Naive thymus-derived CD8-positive, alpha-beta T cell (primary cell): Measurements from ENCODE around the gene UGT1A8. TPM values are rescaled to one million over a fixed set of nuclear protein-coding genes. Genes with fewer than 3 reads are reported as not detected.
"Not testable (repeated sequence)": the region's sequence is repeated elsewhere in the genome, so short reads cannot be mapped to it uniquely, and the experiment has no call there.

ENCODE experiments used
- ATAC-seq, 2 donors: fragments of 150-1000 bp; cut with Tn5 transposase in 1 of 2; sonication (Bioruptor Pico), chemical (Tn5 transposase) in 1 of 2; 1 replicate in 1 of 2; 2 replicates in 1 of 2; pipeline ENCODE4 v1.10.0; 2021; ENCODE audit warnings: mild to moderate bottlenecking in 2 of 2, moderate library complexity in 2 of 2
- POLR2A ChIA-PET: fragments of 350-600 bp; sonication (Branson Sonifier 250); formaldehyde crosslinking; loops from one replicate; lab custom pipeline; 2021; ENCODE audit warnings: antibody characterized with exemption; lab: Charles Lee
- DNase-seq, 10 donors: peaks; one replicate each; pipeline versions ENCODE4 v3.0.0 to v3.0.0-alpha.2; 2020 to 2022
- H3K27ac Mint-ChIP-seq, 10 donors: one replicate each; pipeline ENCODE4 v1.8.0; 2020 to 2022; ENCODE audit warnings: mild to moderate bottlenecking in 10 of 10, mixed read lengths in 10 of 10, moderate library complexity in 4 of 10, inconsistent platforms in 1 of 10
- H3K27me3 Mint-ChIP-seq, 5 donors: one replicate each; pipeline ENCODE4 v1.8.0; 2021 to 2022; ENCODE audit warnings: mixed read lengths in 5 of 5
- H3K36me3 Mint-ChIP-seq, 3 donors: one replicate each; pipeline ENCODE4 v1.8.0; 2020 to 2022; ENCODE audit warnings: mixed read lengths in 3 of 3, mild to moderate bottlenecking in 2 of 3, inconsistent platforms in 1 of 3
- H3K4me1 Mint-ChIP-seq, 4 donors: one replicate each; pipeline ENCODE4 v1.8.0; 2021 to 2022; ENCODE audit warnings: mixed read lengths in 4 of 4
- H3K4me3 Mint-ChIP-seq, 10 donors: one replicate each; pipeline ENCODE4 v1.8.0; 2020 to 2022; ENCODE audit warnings: mild to moderate bottlenecking in 10 of 10, mixed read lengths in 10 of 10, moderate library complexity in 6 of 10, inconsistent platforms in 1 of 10
- H3K9me3 Mint-ChIP-seq, 9 donors: one replicate each; pipeline ENCODE4 v1.8.0; 2020 to 2022; ENCODE audit warnings: mixed read lengths in 9 of 9, mild to moderate bottlenecking in 3 of 9, inconsistent platforms in 1 of 9, moderate library complexity in 1 of 9
- polyA plus RNA-seq, 3 donors: library from polyadenylated mRNA; unstranded; fragments of 300-500 nt; fragmentation: Illumina TruSeq; gene quantifications; one replicate each; pipeline ENCODE4 v1.2.3, GENCODE V29; 2021
- total RNA-seq, 8 experiments: library from RNA in 2 of 8; stranded (reverse) in 2 of 8; gene quantifications; one replicate each; pipeline ENCODE4 v1.2.3 and lab custom pipeline; 2021 to 2026

UGT1A8 gene
- total and polyA plus RNA-seq, 5 experiments from 2014 or later, result not detected

GRCh38 chr2:233746475-233747282, 129.2 kb downstream of the UGT1A8 start:
- DNase-seq, result no peak
- peaks cover 8 to 30% (median 18%) of the 10 kb centered on the region in 5 donors for H3K27me3 Mint-ChIP-seq
- no peak overlapping the region for H3K4me3 Mint-ChIP-seq
- H3K36me3 Mint-ChIP-seq, result peaks cover 0 to 14% (median 0%) of the 10 kb centered on the region in 3 donors
- POLR2A ChIA-PET, result no interaction called here
- peaks cover 0 to 18% (median 13%) of the 10 kb centered on the region in 9 donors for H3K9me3 Mint-ChIP-seq
- ATAC-seq, result no peak
- H3K27ac Mint-ChIP-seq, result no peak overlapping the region
- no peaks in the 10 kb centered on the region for H3K4me1 Mint-ChIP-seq

GRCh38 chr2:233747283-233747544, 129.8 kb downstream of the UGT1A8 start:
- peaks cover 8 to 31% (median 19%) of the 10 kb centered on the region in 5 donors for H3K27me3 Mint-ChIP-seq

GRCh38 chr2:233750689-233751088, 133.3 kb downstream of the UGT1A8 start:
- Mint-ChIP-seq H3K36me3 (peaks cover 0 to 15% (median 0%) of the 10 kb centered on the region in 3 donors), H3K27me3 (peaks cover 10 to 27% (median 23%) of the 10 kb centered on the region in 5 donors), H3K9me3 (peaks cover 0 to 26% (median 15%) of the 10 kb centered on the region in 9 donors)
- DNase-seq, H3K4me1 Mint-ChIP-seq, H3K4me3 Mint-ChIP-seq, ATAC-seq, H3K27ac Mint-ChIP-seq, POLR2A ChIA-PET: not testable (repeated sequence)

More at GRCh38 chr2:233747283-233747544, 129.8 kb downstream of the UGT1A8 start:
- H3K36me3 Mint-ChIP-seq, result peaks cover 0 to 15% (median 0%) of the 10 kb centered on the region in 3 donors
- H3K4me1 Mint-ChIP-seq, result no peaks in the 10 kb centered on the region
- H3K4me3 Mint-ChIP-seq, result no peak overlapping the region
- POLR2A ChIA-PET, result no interaction called here
- no peak overlapping the region for H3K27ac Mint-ChIP-seq
- ATAC-seq, result no peak
- DNase-seq, result no peak
- H3K9me3 Mint-ChIP-seq, result peaks cover 0 to 22% (median 13%) of the 10 kb centered on the region in 9 donors

- H3K27ac Mint-ChIP-seq, result peak overlapping the region in 1 of 10 donors; percentile 53
- H3K4me3 Mint-ChIP-seq, DNase-seq, H3K4me1 Mint-ChIP-seq, POLR2A ChIA-PET, ATAC-seq: not testable (repeated sequence)
- peaks cover 0 to 15% (median 0%) of the 10 kb centered on the region in 3 donors for H3K36me3 Mint-ChIP-seq
- peaks cover 0 to 26% (median 15%) of the 10 kb centered on the region in 9 donors for H3K9me3 Mint-ChIP-seq
- H3K27me3 Mint-ChIP-seq, result peaks cover 10 to 25% (median 19%) of the 10 kb centered on the region in 5 donors
Observed at GRCh38 chr2:233751212-233752009, 134.0 kb downstream of the UGT1A8 start.

- POLR2A ChIA-PET, result no interaction called here
- DNase-seq, result no peak
- no peak overlapping the region for H3K4me3 Mint-ChIP-seq
- peaks cover 0 to 2% (median 0%) of the 10 kb centered on the region in 4 donors for H3K4me1 Mint-ChIP-seq
- ATAC-seq, result no peak
- peaks cover 0 to 12% (median 0%) of the 10 kb centered on the region in 3 donors for H3K36me3 Mint-ChIP-seq
- peaks cover 0 to 22% (median 11%) of the 10 kb centered on the region in 9 donors for H3K9me3 Mint-ChIP-seq
- H3K27me3 Mint-ChIP-seq, result peaks cover 0 to 11% (median 9%) of the 10 kb centered on the region in 5 donors
- no peak overlapping the region for H3K27ac Mint-ChIP-seq
Observed at GRCh38 chr2:233754872-233755611, 137.6 kb downstream of the UGT1A8 start.

- POLR2A ChIA-PET, result no interaction called here
- H3K4me3 Mint-ChIP-seq, result no peak overlapping the region
- ATAC-seq (no peak), DNase-seq (no peak)
- H3K36me3 Mint-ChIP-seq, result peaks cover 0 to 2% (median 0%) of the 10 kb centered on the region in 3 donors
- H3K27me3 Mint-ChIP-seq, result peaks cover 0 to 12% (median 8%) of the 10 kb centered on the region in 5 donors
- peaks cover 0 to 2% (median 0%) of the 10 kb centered on the region in 4 donors for H3K4me1 Mint-ChIP-seq
- H3K9me3 Mint-ChIP-seq, result peaks cover 0 to 9% (median 2%) of the 10 kb centered on the region in 9 donors
- H3K27ac Mint-ChIP-seq, result no peak overlapping the region
Observed at GRCh38 chr2:233756429-233757081, 139.1 kb downstream of the UGT1A8 start.

GRCh38 chr2:233758141-233758540, 140.7 kb downstream of the UGT1A8 start:
- ATAC-seq (no peak), DNase-seq (no peak)
- POLR2A ChIA-PET, result no interaction called here
- H3K4me1 Mint-ChIP-seq, result peaks cover 0 to 2% (median 0%) of the 10 kb centered on the region in 4 donors
- no peaks in the 10 kb centered on the region for H3K9me3 Mint-ChIP-seq
- no peak overlapping the region for H3K4me3 Mint-ChIP-seq
- H3K27me3 Mint-ChIP-seq, result peaks cover 0 to 9% (median 2%) of the 10 kb centered on the region in 5 donors
- no peak overlapping the region for H3K27ac Mint-ChIP-seq
- no peaks in the 10 kb centered on the region for H3K36me3 Mint-ChIP-seq

- no peak for DNase-seq
- H3K4me1 Mint-ChIP-seq, result peaks cover 0 to 2% (median 0%) of the 10 kb centered on the region in 4 donors
- H3K27me3 Mint-ChIP-seq, result peaks cover 2 to 16% (median 9%) of the 10 kb centered on the region in 5 donors
- H3K9me3 Mint-ChIP-seq, result no peaks in the 10 kb centered on the region
- no peak overlapping the region for H3K27ac Mint-ChIP-seq
- H3K36me3 Mint-ChIP-seq, result no peaks in the 10 kb centered on the region
- H3K4me3 Mint-ChIP-seq, result no peak overlapping the region
- ATAC-seq, result no peak
- POLR2A ChIA-PET, result no interaction called here
Observed at GRCh38 chr2:233758849-233759248, 141.4 kb downstream of the UGT1A8 start.

- H3K27me3 Mint-ChIP-seq, result peaks cover 4 to 24% (median 16%) of the 10 kb centered on the region in 5 donors
- no peak within 1 kb of the TSS for H3K4me3 Mint-ChIP-seq
- no peak within 1 kb of the TSS for H3K27ac Mint-ChIP-seq
- POLR2A ChIA-PET, result no interaction called here
- H3K4me1 Mint-ChIP-seq, result peaks cover 0 to 2% (median 0%) of the 10 kb centered on the region in 4 donors
- ATAC-seq (no peak), DNase-seq (no peak)
- no peaks in the 10 kb centered on the region for H3K9me3 Mint-ChIP-seq
- no peaks in the 10 kb centered on the region for H3K36me3 Mint-ChIP-seq
Observed at GRCh38 chr2:233760043-233760442, 142.6 kb downstream of the UGT1A8 start, which contains the start of gene UGT1A1. TSS of gene UGT1A1 (plus strand) at chr2:233760270. CDS start at chr2:233760288, 18 bp downstream.

GRCh38 chr2:233761040-233761769, 143.8 kb downstream of the UGT1A8 start:
- DNase-seq (no peak), ATAC-seq (no peak)
- H3K4me1 Mint-ChIP-seq, result peaks cover 0 to 2% (median 0%) of the 10 kb centered on the region in 4 donors
- no peak overlapping the region for H3K4me3 Mint-ChIP-seq
- peaks cover 8 to 31% (median 19%) of the 10 kb centered on the region in 5 donors for H3K27me3 Mint-ChIP-seq
- POLR2A ChIA-PET, result no interaction called here
- no peaks in the 10 kb centered on the region for H3K36me3 Mint-ChIP-seq
- H3K27ac Mint-ChIP-seq, result no peak overlapping the region
- H3K9me3 Mint-ChIP-seq, result no peaks in the 10 kb centered on the region

- Mint-ChIP-seq H3K27me3 (peaks cover 11 to 43% (median 25%) of the 10 kb centered on the region in 5 donors), H3K9me3 (no peaks in the 10 kb centered on the region), H3K4me3 (no peak overlapping the region), H3K36me3 (no peaks in the 10 kb centered on the region), H3K27ac (no peak overlapping the region), H3K4me1 (no peaks in the 10 kb centered on the region)
- POLR2A ChIA-PET, result no interaction called here
- ATAC-seq (no peak), DNase-seq (no peak)
Observed at GRCh38 chr2:233764264-233764663, 146.8 kb downstream of the UGT1A8 start.
